WTC11 (cell line): ENCODE results near the gene PARVB.

ENCODE experiments used
- CREM ChIP-seq: sonication (generic); formaldehyde crosslinking; IDR thresholded peaks from 2 replicates; pipeline ENCODE4 v1.8.1; 2022; ENCODE audit warnings: mild to moderate bottlenecking, missing genetic modification reagents, moderate library complexity
- IRF1 ChIP-seq: sonication (generic); formaldehyde crosslinking; IDR thresholded peaks from 2 replicates; pipeline ENCODE4 v1.8.0; 2023; ENCODE audit warnings: missing genetic modification reagents
- MAX ChIP-seq: sonication (generic); formaldehyde crosslinking; IDR thresholded peaks from 2 replicates; pipeline ENCODE4 v1.8.0; 2022; ENCODE audit warnings: mild to moderate bottlenecking, missing genetic modification reagents
- NFYB ChIP-seq: sonication (generic); formaldehyde crosslinking; conservative IDR thresholded peaks from 2 replicates; pipeline ENCODE4 v1.8.0; 2022; ENCODE audit warnings: low read depth, missing genetic modification reagents
- TF ChIP-seq, protein P1 (sequence below): fragments of 200-600 bp; IDR thresholded peaks from 2 replicates; pipeline ENCODE4 v1.8.0; 2022; ENCODE audit warnings: antibody characterized with exemption
- TF ChIP-seq, protein P2 (sequence below): fragments of 250-450 bp; sonication (Bioruptor Pico); IDR thresholded peaks from 2 replicates; pipeline ENCODE4 v1.9.0; 2021; ENCODE audit warnings: moderate library complexity, mild to moderate bottlenecking, inconsistent platforms, borderline replicate concordance

- TF ChIP-seq NFYB (CRISPR knock-in tag): no peak
- no peak for TF ChIP-seq CREM
- no peak for TF ChIP-seq MAX (CRISPR knock-in tag)
- no peak for TF ChIP-seq IRF1 (CRISPR knock-in tag)
- TF ChIP-seq, protein P1, sequence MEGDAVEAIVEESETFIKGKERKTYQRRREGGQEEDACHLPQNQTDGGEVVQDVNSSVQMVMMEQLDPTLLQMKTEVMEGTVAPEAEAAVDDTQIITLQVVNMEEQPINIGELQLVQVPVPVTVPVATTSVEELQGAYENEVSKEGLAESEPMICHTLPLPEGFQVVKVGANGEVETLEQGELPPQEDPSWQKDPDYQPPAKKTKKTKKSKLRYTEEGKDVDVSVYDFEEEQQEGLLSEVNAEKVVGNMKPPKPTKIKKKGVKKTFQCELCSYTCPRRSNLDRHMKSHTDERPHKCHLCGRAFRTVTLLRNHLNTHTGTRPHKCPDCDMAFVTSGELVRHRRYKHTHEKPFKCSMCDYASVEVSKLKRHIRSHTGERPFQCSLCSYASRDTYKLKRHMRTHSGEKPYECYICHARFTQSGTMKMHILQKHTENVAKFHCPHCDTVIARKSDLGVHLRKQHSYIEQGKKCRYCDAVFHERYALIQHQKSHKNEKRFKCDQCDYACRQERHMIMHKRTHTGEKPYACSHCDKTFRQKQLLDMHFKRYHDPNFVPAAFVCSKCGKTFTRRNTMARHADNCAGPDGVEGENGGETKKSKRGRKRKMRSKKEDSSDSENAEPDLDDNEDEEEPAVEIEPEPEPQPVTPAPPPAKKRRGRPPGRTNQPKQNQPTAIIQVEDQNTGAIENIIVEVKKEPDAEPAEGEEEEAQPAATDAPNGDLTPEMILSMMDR: no peak
- TF ChIP-seq, protein P2, sequence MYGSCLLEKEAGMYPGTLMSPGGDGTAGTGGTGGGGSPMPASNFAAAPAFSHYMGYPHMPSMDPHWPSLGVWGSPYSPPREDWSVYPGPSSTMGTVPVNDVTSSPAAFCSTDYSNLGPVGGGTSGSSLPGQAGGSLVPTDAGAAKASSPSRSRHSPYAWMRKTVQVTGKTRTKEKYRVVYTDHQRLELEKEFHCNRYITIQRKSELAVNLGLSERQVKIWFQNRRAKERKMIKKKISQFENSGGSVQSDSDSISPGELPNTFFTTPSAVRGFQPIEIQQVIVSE (CRISPR knock-in tag): no peak
These were observed 139.9 kb downstream of the PARVB start for GRCh38 chr22:44164031-44164430.
